ENCODE results near the gene FOXD4L1.
"Not testable (repeated sequence)": the region's sequence is repeated elsewhere in the genome, so short reads cannot be mapped to it uniquely, and the experiment has no call there.

DNA sequence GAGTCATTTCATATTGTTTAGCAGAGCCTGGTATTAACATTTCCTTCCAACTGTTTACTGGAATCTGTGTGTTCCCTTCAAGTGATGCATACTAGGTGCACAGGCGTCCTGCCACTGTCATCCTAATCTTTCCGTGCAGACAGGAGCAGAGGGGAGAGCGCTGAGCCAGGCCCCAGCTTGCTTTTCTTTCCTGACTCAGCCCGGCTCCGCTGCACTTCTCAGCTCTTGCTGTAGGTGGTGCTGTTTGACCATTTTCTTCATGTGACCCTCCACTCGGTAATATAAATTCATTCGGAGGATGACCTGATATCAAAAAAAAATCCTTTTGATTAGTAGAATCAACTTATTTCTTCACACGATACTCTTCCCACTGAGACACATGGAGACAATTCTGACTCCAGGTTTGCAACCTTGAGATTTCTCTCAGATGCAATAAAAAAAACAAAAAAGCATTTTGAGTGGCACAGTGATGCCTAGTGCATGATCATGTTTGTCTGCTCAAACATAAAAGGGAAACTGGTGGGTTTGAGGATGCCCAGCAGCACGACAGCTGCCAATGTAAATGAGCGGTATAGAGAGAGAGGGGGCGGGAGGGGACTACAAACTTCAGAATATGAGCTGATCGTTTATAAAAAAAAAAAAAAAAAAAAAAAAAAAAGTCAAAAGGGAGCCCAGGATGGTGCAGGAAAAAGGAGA lies 29.0 kb downstream of the FOXD4L1 start:
- TF ChIP-seq, protein P1, sequence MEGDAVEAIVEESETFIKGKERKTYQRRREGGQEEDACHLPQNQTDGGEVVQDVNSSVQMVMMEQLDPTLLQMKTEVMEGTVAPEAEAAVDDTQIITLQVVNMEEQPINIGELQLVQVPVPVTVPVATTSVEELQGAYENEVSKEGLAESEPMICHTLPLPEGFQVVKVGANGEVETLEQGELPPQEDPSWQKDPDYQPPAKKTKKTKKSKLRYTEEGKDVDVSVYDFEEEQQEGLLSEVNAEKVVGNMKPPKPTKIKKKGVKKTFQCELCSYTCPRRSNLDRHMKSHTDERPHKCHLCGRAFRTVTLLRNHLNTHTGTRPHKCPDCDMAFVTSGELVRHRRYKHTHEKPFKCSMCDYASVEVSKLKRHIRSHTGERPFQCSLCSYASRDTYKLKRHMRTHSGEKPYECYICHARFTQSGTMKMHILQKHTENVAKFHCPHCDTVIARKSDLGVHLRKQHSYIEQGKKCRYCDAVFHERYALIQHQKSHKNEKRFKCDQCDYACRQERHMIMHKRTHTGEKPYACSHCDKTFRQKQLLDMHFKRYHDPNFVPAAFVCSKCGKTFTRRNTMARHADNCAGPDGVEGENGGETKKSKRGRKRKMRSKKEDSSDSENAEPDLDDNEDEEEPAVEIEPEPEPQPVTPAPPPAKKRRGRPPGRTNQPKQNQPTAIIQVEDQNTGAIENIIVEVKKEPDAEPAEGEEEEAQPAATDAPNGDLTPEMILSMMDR (IDR thresholded peaks at IDR 0.05; ENCODE audit: insufficient read depth, low read length): not testable (repeated sequence)
- TF ChIP-seq, protein P2, sequence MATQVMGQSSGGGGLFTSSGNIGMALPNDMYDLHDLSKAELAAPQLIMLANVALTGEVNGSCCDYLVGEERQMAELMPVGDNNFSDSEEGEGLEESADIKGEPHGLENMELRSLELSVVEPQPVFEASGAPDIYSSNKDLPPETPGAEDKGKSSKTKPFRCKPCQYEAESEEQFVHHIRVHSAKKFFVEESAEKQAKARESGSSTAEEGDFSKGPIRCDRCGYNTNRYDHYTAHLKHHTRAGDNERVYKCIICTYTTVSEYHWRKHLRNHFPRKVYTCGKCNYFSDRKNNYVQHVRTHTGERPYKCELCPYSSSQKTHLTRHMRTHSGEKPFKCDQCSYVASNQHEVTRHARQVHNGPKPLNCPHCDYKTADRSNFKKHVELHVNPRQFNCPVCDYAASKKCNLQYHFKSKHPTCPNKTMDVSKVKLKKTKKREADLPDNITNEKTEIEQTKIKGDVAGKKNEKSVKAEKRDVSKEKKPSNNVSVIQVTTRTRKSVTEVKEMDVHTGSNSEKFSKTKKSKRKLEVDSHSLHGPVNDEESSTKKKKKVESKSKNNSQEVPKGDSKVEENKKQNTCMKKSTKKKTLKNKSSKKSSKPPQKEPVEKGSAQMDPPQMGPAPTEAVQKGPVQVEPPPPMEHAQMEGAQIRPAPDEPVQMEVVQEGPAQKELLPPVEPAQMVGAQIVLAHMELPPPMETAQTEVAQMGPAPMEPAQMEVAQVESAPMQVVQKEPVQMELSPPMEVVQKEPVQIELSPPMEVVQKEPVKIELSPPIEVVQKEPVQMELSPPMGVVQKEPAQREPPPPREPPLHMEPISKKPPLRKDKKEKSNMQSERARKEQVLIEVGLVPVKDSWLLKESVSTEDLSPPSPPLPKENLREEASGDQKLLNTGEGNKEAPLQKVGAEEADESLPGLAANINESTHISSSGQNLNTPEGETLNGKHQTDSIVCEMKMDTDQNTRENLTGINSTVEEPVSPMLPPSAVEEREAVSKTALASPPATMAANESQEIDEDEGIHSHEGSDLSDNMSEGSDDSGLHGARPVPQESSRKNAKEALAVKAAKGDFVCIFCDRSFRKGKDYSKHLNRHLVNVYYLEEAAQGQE (IDR thresholded peaks at IDR 0.05; ENCODE audit: insufficient replicate concordance, low read depth): not testable (repeated sequence)
- TF ChIP-seq POLR2AphosphoS5 (IDR thresholded peaks at IDR 0.05; ENCODE audit: low read depth): not testable (repeated sequence)

Measured in HL-60 (cell line).